Testis (tissue), 3 donors: Measurements from ENCODE around the gene FAM174C. TPM values are rescaled to one million over a fixed set of nuclear protein-coding genes. Genes with fewer than 3 reads are reported as not detected.

Experiments
- DNase-seq: peaks from one replicate; pipeline ENCODE4 v3.0.0-alpha.2; 2019
- H3K27ac ChIP-seq, 2 donors: fragments of 200-600 bp; sonication (generic); one replicate each; pipeline ENCODE4 v1.5.1; 2019
- H3K27me3 ChIP-seq: fragments of 200-600 bp; sonication (generic); one replicate; pipeline ENCODE4 v1.5.1; 2019
- H3K36me3 ChIP-seq: fragments of 200-600 bp; sonication (generic); one replicate; pipeline ENCODE4 v1.5.1; 2017; ENCODE audit warnings: low read depth; ENCODE audit errors: missing control alignments
- H3K4me1 ChIP-seq: fragments of 200-600 bp; sonication (generic); one replicate; pipeline ENCODE4 v1.5.1; 2019
- H3K4me3 ChIP-seq, 2 donors: fragments of 200-600 bp; sonication (generic); one replicate each; pipeline ENCODE4 v1.5.1; 2017 to 2019
- H3K9me3 ChIP-seq: fragments of 200-600 bp; sonication (generic); one replicate; pipeline ENCODE4 v1.5.1; 2017
- CTCF ChIP-seq, 3 experiments: fragments of 450-650 bp in 2 of 3; fragments of 200-600 bp in 1 of 3; sonication (generic) in 1 of 3; IDR thresholded peaks; one replicate each; pipeline ENCODE4 v1.5.1; 2016 to 2019; ENCODE audit warnings: antibody characterized with exemption in 3 of 3, mild to moderate bottlenecking in 2 of 3, moderate library complexity in 1 of 3
- POLR2A ChIP-seq: fragments of 450-650 bp; IDR thresholded peaks from one replicate; pipeline ENCODE4 v1.6.1; 2017; ENCODE audit warnings: antibody characterized with exemption, mild to moderate bottlenecking, moderate library complexity
- WGBS, 2 donors: methylation state at CpG; one replicate each; pipeline ENCODE4 v1.1.5; 2018; 5-methylcytosine and 5-hydroxymethylcytosine counted together
- intact Hi-C: fragments of 100-400 bp; cut with DNase I; formaldehyde crosslinking; loops from one replicate; pipeline ENCODE4 v1.15.1; 2023; ENCODE audit warnings: low total_unique reads
- polyA plus RNA-seq: library from polyadenylated mRNA; stranded (reverse); fragments of 350-450 nt; fragmentation: Illumina TruSeq; extraction: RNeasy Lipid Tissue Mini Kit (QIAGEN cat#74804); gene quantifications from one replicate; pipeline ENCODE4 v1.2.3, GENCODE V29; 2014; ENCODE audit warnings: low read depth, low replicate concordance; ENCODE audit not compliant: insufficient read depth
- total RNA-seq, 2 donors: library from RNA; depleted of rRNA; stranded (reverse); fragments of >200 nt; gene quantifications; one replicate each; pipeline ENCODE4 v1.2.3, GENCODE V29; 2016

FAM174C gene
- total and polyA plus RNA-seq, 3 donors from 2014 or later = 51.6 to 128 (median 111) TPM

- Histone ChIP-seq H3K4me1 (peaks cover 6% of the 10 kb centered on the region), H3K27ac (no peak overlapping the region), H3K4me3 (no peak overlapping the region), H3K9me3 (no peaks in the 10 kb centered on the region), H3K27me3 (no peaks in the 10 kb centered on the region), H3K36me3 (no peaks in the 10 kb centered on the region)
- TF ChIP-seq POLR2A (no peak), CTCF (IDR thresholded peaks at IDR 0.05) (no peak)
- DNase-seq = no peak
- intact Hi-C loops = no loop called here
- 93 to 100% methylated on average over 3 to 34 of the region's 41 CpGs for WGBS, 2 donors
Observed at GRCh38 chr19:1288833-1289685, 13.7 kb downstream of the FAM174C start.

DNA sequence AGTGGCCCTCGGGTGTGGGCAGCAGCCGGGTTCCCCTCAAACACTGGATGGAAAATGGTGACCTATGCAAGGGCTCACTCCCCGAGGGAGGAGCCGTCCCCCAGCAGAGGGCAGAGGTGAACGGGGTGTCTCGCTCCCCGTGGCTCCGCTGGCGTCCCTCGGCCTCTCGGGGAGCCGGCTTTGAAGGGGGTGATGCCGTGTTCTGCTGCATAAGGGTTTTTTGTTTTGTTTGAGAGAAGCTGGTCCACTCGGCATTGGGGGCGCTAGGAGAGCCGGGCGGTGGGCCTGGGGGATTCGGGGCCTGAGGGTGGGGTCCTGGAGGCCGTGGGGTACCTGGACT lies 14.3 kb downstream of the FAM174C start:
- 91 to 92% methylated on average over 17 to 19 of the region's 19 CpGs for WGBS, 2 donors
- H3K27me3 ChIP-seq = no peaks in the 10 kb centered on the region
- intact Hi-C loops = no loop called here

DNA sequence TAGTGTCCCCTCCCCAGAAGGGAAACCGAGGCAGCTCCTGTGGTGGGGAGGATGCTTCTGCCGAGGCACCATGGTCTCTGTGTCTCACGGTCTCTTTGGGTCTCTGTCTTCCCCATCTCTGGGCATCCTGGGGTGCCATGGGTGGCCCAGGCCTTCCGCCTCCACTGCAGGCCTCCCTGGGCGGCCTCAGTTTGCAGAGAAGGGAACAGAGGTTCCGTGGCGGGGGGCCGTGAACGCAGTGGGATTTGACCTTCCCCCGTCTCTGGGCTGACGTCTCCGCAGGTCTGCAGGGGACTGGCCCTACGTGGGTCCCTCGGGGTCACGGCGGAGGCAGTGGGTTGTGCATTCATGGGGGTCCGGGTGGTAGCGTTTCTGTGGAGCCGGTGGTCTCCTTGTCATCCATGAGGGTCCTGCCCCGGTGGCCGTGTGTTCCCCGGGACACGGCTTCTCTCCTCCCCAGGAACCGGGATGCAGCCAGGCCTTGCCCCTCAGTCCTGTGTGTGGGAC lies 14.9 kb downstream of the FAM174C start:
- TF ChIP-seq POLR2A = no peak

More for the DNA sequence above, 14.3 kb downstream of the FAM174C start:
- no peak for DNase-seq
- TF ChIP-seq POLR2A (no peak), CTCF (IDR thresholded peaks at IDR 0.05) (no peak)
- Histone ChIP-seq H3K36me3 (no peaks in the 10 kb centered on the region), H3K4me1 (peaks cover 5% of the 10 kb centered on the region), H3K9me3 (no peaks in the 10 kb centered on the region), H3K27ac (no peak overlapping the region), H3K4me3 (no peak overlapping the region)

DNA sequence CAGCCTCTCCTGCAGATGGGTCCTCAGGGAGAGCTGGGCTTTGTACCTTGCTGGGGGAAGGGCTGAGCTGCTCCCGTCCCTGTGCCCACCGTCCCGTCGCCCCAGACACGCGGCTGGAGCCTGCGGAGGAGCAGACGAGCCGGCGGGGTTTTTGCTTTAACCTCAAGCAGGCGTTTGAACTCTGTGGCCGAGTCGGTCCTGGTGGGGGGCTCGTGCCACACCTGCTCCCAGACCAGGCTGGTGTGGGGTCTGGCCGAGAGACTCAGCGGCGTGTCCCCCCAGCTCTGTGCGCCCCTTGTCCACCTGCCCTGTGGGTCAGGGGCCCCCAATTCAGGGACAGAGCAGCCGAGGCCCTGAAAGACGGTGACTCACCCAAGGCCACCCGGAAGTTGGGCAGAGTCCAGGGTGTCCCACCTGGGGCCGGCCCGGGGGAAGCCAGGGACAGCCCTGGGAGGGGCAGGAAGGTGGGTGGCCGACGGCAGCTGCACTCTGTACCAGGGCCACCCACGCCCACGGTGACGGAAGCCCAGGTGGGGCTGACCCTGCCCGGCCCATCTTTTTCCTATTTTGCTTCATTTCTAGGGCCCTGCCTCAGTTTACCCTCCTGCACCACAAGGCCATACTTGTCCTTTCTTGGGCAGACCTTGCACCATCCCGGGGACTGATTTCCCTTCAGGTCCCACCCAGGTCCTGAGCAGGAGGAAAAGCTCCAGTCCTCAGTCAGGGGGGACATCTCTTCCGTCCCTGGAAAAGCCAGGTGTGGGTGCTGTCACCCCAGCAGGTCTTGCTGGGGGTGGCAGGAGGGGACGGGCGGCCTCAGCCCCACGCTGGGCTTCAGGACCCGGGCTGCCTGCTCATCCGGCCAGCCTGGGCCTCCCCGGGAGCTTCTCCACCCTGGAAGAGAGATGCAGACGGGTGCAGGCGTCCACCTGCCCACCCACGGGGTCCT lies 15.6 kb downstream of the FAM174C start:
- Histone ChIP-seq H3K27me3 (no peaks in the 10 kb centered on the region), H3K36me3 (no peaks in the 10 kb centered on the region)
- intact Hi-C loops = no loop called here

More for the DNA sequence above, 14.9 kb downstream of the FAM174C start:
- Histone ChIP-seq H3K27ac (no peak overlapping the region), H3K4me1 (peaks cover 6% of the 10 kb centered on the region), H3K4me3 (no peak overlapping the region), H3K27me3 (no peaks in the 10 kb centered on the region), H3K9me3 (no peaks in the 10 kb centered on the region), H3K36me3 (no peaks in the 10 kb centered on the region)
- intact Hi-C loops = no loop called here
- WGBS, 2 donors = 87 to 100% methylated on average over 1 to 24 of the region's 24 CpGs
- no peak for DNase-seq

More for the DNA sequence above, 15.6 kb downstream of the FAM174C start:
- DNase-seq = no peak
- H3K4me3 ChIP-seq = no peak overlapping the region
- TF ChIP-seq POLR2A (no peak), CTCF (IDR thresholded peaks at IDR 0.05) (no peak)
- H3K9me3 ChIP-seq = no peaks in the 10 kb centered on the region
- no peak overlapping the region for H3K27ac ChIP-seq
- 76 to 81% methylated on average over 26 to 40 of the region's 40 CpGs for WGBS, 2 donors
- peaks cover 9% of the 10 kb centered on the region for H3K4me1 ChIP-seq
